CMK (cell line): ENCODE measurements around the gene PLAAT5.
"Not testable (repeated sequence)": the region's sequence is repeated elsewhere in the genome, so short reads cannot be mapped to it uniquely, and the experiment has no call there.

Experiments used
- DNase-seq: peaks from one replicate; pipeline ENCODE4 v3.0.0-alpha.2; 2010; ENCODE audit warnings: low read depth

PLAAT5 gene

GRCh38 chr11:63490551-63491239, at the start of gene PLAAT5:
Gene PLAAT5, minus strand, starts transcription at chr11:63491167. Its CDS starts 133 bp downstream, at chr11:63491034.
- no peak for DNase-seq

- no peak for DNase-seq
These were observed 46.5 kb upstream of the PLAAT5 start for GRCh38 chr11:63537293-63538101.

GRCh38 chr11:63536669-63537292, 45.8 kb upstream of the PLAAT5 start, which contains the start of gene PLAAT4:
Gene PLAAT4, plus strand, starts transcription at chr11:63536808. Its CDS starts 61 bp downstream, at chr11:63536869.
- DNase-seq, result no peak

- no peak for DNase-seq
These were observed 44.8 kb upstream of the PLAAT5 start for GRCh38 chr11:63535734-63536133.

- DNase-seq, result no peak
These were observed 44.0 kb upstream of the PLAAT5 start for GRCh38 chr11:63534895-63535461.

- DNase-seq, result no peak
These were observed 43.1 kb upstream of the PLAAT5 start for GRCh38 chr11:63534076-63534475.

- no peak for DNase-seq
These were observed 42.0 kb upstream of the PLAAT5 start for GRCh38 chr11:63532799-63533475.

- DNase-seq, result no peak
These were observed 41.1 kb upstream of the PLAAT5 start for GRCh38 chr11:63532117-63532516.

- peak; percentile 62 for DNase-seq
These were observed 40.3 kb upstream of the PLAAT5 start for GRCh38 chr11:63531074-63531792.

- DNase-seq, result no peak
These were observed 39.1 kb upstream of the PLAAT5 start for GRCh38 chr11:63530021-63530420.

GRCh38 chr11:63529373-63529772, 38.4 kb upstream of the PLAAT5 start:
- not testable (repeated sequence) for DNase-seq

GRCh38 chr11:63528729-63529278, 37.8 kb upstream of the PLAAT5 start:
- not testable (repeated sequence) for DNase-seq

GRCh38 chr11:63528156-63528555, 37.2 kb upstream of the PLAAT5 start:
- not testable (repeated sequence) for DNase-seq

GRCh38 chr11:63527667-63528066, 36.7 kb upstream of the PLAAT5 start:
- no peak for DNase-seq

GRCh38 chr11:63523151-63523550, 32.2 kb upstream of the PLAAT5 start:
- no peak for DNase-seq

GRCh38 chr11:63521896-63522295, 30.9 kb upstream of the PLAAT5 start:
- no peak for DNase-seq

- no peak for DNase-seq
These were observed 29.7 kb upstream of the PLAAT5 start for GRCh38 chr11:63520606-63521170.

GRCh38 chr11:63518548-63518947, 27.6 kb upstream of the PLAAT5 start:
- DNase-seq, result no peak

GRCh38 chr11:63517156-63517555, 26.2 kb upstream of the PLAAT5 start:
- DNase-seq, result no peak

- DNase-seq, result no peak
These were observed 25.1 kb upstream of the PLAAT5 start for GRCh38 chr11:63516109-63516508.

GRCh38 chr11:63512816-63513215, 21.8 kb upstream of the PLAAT5 start:
- DNase-seq, result no peak
